AG09319 (cell line): Measurements from ENCODE around the gene KRTAP10-4.

Experiments
- DNase-seq: peaks from one replicate; pipeline ENCODE4 v3.0.0-alpha.2; 2010; ENCODE audit warnings: low read depth; ENCODE audit errors: extremely low read depth
- TF ChIP-seq, protein P1 (sequence below): IDR thresholded peaks from 2 replicates; pipeline ENCODE4 v1.5.1; 2011; ENCODE audit warnings: low read depth, mild to moderate bottlenecking, inconsistent platforms, low read length, moderate library complexity

The KRTAP10-4 gene

DNA sequence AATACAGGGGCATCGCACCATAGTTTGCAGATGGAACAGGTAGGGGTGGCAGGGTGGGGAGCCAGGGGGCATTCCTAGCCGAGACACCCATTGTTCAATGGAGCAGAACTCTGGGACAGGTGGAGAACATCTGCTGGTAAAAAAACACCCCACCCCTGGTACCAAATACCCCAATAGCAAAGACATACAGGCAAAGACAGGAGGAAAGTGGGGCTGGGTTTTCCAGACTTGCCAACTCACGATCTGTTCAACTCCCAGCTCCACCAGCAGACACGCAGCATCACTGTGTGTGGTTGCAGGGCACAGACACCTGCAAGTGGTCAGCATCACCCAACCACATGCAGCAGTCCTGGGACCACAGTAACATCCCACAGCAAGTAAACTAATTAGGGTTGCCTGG lies 38.0 kb downstream of the KRTAP10-4 start:
- DNase-seq = no peak

DNA sequence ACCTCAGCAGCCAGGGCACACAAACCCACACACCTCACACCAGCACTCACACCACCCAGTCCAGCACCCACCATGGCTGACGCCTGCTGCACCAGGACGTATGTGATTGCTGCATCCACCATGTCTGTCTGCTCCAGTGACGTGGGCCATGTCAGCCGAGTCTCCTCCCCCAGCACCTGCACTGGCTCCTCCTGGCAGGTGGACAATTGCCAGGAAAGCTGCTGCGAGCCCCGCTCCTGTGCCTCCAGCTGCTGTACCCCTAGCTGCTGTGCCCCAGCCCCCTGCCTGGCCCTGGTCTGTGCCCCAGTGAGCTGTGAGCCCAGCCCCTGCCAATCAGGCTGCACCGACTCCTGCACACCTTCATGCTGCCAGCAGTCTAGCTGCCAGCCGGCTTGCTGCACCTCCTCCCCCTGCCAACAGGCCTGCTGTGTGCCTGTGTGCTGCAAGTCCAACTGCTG lies 38.5 kb downstream of the KRTAP10-4 start, which contains the start of gene KRTAP10-8:
Gene KRTAP10-8 (plus strand): TSS at position 51 of the 458 bp plus-strand sequence. CDS start 22 bp downstream, at position 73.
- TF ChIP-seq, protein P1, sequence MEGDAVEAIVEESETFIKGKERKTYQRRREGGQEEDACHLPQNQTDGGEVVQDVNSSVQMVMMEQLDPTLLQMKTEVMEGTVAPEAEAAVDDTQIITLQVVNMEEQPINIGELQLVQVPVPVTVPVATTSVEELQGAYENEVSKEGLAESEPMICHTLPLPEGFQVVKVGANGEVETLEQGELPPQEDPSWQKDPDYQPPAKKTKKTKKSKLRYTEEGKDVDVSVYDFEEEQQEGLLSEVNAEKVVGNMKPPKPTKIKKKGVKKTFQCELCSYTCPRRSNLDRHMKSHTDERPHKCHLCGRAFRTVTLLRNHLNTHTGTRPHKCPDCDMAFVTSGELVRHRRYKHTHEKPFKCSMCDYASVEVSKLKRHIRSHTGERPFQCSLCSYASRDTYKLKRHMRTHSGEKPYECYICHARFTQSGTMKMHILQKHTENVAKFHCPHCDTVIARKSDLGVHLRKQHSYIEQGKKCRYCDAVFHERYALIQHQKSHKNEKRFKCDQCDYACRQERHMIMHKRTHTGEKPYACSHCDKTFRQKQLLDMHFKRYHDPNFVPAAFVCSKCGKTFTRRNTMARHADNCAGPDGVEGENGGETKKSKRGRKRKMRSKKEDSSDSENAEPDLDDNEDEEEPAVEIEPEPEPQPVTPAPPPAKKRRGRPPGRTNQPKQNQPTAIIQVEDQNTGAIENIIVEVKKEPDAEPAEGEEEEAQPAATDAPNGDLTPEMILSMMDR = no peak
- DNase-seq = no peak

More for the DNA sequence above, 38.0 kb downstream of the KRTAP10-4 start:
- TF ChIP-seq, protein P1 = no peak

DNA sequence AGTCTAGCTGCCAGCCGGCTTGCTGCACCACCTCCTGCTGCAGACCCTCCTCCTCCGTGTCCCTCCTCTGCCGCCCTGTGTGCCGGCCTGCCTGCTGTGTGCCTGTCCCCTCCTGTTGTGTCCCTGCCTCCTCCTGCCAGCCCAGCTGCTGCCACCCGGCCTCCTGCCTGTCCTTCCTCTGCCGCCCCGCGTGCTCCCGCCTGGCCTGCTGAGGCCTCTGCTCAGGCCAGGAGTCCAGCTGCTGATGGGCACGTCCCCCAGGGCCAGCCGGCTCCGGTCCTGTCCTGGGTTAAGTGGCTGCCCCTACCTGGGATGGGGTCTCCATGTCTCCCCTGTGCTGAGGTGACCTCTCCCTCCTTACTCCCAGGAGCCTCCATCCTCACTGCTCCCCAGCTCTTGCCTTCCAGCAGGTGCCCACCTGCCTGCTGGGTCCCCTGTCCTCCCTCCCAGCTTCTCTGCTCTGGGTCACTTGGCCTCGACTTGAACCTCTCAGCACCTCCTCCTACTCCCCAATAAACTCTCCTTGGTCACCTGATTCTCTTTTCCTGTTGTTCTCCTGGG lies 39.2 kb downstream of the KRTAP10-4 start:
- DNase-seq = no peak
- TF ChIP-seq, protein P1 = no peak

DNA sequence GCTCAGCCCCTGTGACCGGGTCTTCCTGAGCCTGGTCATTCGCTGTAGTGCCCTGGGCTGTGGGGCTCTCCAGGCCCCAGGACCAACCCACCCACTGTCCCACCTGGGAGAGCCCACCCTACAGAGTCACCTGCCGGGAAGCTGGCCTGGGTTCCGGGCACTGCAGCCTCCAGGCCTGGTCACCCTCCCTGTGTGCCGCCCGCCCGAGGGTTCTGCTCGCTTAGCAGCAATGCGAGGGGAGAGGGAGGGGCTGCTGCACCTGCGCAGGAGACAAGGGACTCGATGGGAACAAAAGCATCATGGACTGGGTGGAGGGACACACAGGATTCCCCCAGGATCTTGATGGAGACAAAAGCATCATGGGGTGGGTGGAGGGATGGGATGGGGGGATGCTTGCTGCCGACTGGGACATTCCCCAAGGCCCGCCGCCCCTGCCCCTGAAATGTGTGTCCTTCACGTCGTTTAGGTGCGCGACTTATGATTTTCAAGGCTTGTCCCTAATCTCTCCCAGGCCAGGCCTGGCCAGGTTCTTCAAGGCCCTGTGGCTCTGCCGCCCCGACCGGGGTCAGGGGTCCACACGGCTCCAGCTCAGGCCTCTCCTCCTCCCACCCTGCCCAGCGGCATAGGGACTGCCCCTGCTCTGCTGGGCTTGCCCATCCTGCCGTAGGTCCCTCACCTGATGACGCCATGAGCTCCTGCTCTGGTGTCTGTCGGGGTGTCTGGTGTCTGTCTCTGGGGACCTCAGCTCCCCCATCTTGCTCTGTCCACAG lies 40.0 kb downstream of the KRTAP10-4 start:
- no peak for DNase-seq

DNA sequence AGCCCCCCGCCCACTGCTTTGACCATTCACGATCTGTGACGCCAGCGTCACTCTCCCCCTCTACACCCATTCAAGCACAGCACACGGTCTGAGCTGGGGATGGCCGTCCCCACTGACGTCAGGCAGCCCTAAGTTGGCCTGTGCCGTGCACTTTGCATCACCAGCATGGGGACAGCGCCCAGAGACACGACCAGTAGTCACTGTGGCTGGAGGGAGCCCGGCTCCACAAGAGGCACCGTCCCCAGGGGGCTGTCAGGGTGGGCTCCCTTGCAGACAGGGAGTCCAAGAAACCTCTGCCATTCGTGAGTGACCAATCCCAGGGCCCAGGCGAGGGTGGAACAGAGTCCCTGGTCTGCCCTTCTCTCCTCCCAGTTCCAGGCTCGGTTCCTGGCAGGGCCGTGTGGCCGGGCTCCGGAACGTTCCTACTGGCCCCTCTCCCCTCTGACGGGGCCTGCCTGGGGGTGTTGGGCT lies 40.7 kb downstream of the KRTAP10-4 start:
- DNase-seq = no peak
- TF ChIP-seq, protein P1 = no peak

More for the DNA sequence above, 40.0 kb downstream of the KRTAP10-4 start:
- TF ChIP-seq, protein P1 = no peak

DNA sequence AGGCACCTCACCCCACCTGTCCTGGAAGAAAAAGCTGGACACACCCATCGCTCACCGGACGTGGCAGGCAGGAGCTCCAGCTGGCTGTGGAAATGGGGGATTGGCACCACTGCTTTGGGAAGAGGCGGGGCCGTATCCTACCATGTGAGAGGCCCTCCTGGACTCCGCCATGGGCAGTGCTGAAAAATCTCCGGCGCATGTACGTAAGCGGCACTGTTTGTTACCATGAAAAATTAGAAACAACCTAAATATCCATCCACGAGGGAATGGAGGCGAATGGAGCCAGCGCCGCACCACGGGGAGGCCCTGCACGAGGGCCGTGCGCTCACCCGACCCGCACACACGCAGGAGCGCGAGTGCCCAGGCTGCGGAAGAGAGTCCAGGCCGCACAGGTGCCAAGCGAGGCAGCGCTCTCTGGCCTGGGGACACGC lies 41.4 kb downstream of the KRTAP10-4 start:
- TF ChIP-seq, protein P1 = no peak

DNA sequence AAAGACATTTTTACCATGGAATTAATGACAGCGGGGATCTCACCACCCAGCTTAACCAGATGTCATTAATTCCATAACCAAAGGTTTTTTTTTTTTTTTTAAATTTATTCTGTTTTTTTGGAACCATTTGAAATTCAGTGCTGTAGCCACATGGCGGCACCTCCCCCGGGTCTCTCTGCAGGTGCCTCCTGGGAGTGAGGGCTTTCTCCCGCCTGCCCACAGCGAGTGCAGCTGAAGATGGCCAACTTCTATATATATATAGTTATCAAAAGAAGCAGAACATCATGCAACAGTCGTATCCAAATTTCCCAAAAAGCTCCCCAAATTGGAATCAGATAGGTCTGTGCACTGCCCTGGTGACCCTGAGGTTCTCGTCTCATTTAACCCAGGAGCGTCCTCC lies 41.9 kb downstream of the KRTAP10-4 start:
- TF ChIP-seq, protein P1 = no peak
- DNase-seq = no peak

More for the DNA sequence above, 41.4 kb downstream of the KRTAP10-4 start:
- DNase-seq = no peak
